ENCODE data around the gene CORO2A. TPM values are rescaled to one million over a fixed set of nuclear protein-coding genes. Genes with fewer than 3 reads are reported as not detected.

The CORO2A gene
- total RNA-seq, 1 experiment from 2014 or later, result 32.5 TPM

GRCh38 chr9:98150721-98151120, 41.7 kb downstream of the CORO2A start:
- no peak for TF ChIP-seq GRHL2 (CRISPR knock-in tag; IDR thresholded peaks at IDR 0.05; ENCODE audit: insufficient replicate concordance, severe bottlenecking)
- TF ChIP-seq ERG (CRISPR knock-in tag; IDR thresholded peaks at IDR 0.05), result no peak
- no peak for TF ChIP-seq PRRX2 (CRISPR knock-in tag; IDR thresholded peaks at IDR 0.05)
- no peak for TF ChIP-seq STAT6 (CRISPR knock-in tag; conservative IDR thresholded peaks at IDR 0.05; ENCODE audit: low read depth)
- TF ChIP-seq ATF1 (CRISPR knock-in tag; IDR thresholded peaks at IDR 0.05), result no peak
- TF ChIP-seq TEAD1 (CRISPR knock-in tag; IDR thresholded peaks at IDR 0.05), result no peak
- TF ChIP-seq TCF7 (CRISPR knock-in tag; IDR thresholded peaks at IDR 0.05; ENCODE audit: low read depth), result no peak
- TF ChIP-seq OVOL2 (CRISPR knock-in tag; IDR thresholded peaks at IDR 0.05; ENCODE audit: borderline replicate concordance), result no peak
- TF ChIP-seq CREM (CRISPR knock-in tag; IDR thresholded peaks at IDR 0.05), result no peak
- TF ChIP-seq NFE2L1 (CRISPR knock-in tag; IDR thresholded peaks at IDR 0.05), result no peak
- no peak for TF ChIP-seq ZNF232 (CRISPR knock-in tag; IDR thresholded peaks at IDR 0.05)
- no peak for TF ChIP-seq RELA (CRISPR knock-in tag; IDR thresholded peaks at IDR 0.05; ENCODE audit: borderline replicate concordance)
- no peak for TF ChIP-seq ZBTB43 (CRISPR knock-in tag; IDR thresholded peaks at IDR 0.05)
- no peak for TF ChIP-seq ZMAT4 (CRISPR knock-in tag; IDR thresholded peaks at IDR 0.05)
- no peak for TF ChIP-seq AR (CRISPR knock-in tag; IDR thresholded peaks at IDR 0.05)
- no peak for TF ChIP-seq SMAD3 (CRISPR knock-in tag; IDR thresholded peaks at IDR 0.05; ENCODE audit: borderline replicate concordance)
- no peak for TF ChIP-seq ZNF263 (CRISPR knock-in tag; IDR thresholded peaks at IDR 0.05; ENCODE audit: low read depth)
- no peak for TF ChIP-seq ARID4B (CRISPR knock-in tag; IDR thresholded peaks at IDR 0.05; ENCODE audit: borderline replicate concordance)
- H3K9me3 Mint-ChIP-seq, result no peaks in the 10 kb centered on the region
- no peak for ATAC-seq
- peaks cover 24% of the 10 kb centered on the region for H3K36me3 Mint-ChIP-seq
- CTCF ChIA-PET, result no interaction called here
- no peaks in the 10 kb centered on the region for H3K4me1 Mint-ChIP-seq
- H3K27ac Mint-ChIP-seq, result peak overlapping the region; percentile 1; the same call in 1 of the 2 replicates
- POLR2A ChIA-PET, result no interaction called here
- DNase-seq (ENCODE audit: low spot score), result no peak
- no peaks in the 10 kb centered on the region for H3K27me3 Mint-ChIP-seq (ENCODE audit: low read depth)
- no peak overlapping the region for H3K4me3 Mint-ChIP-seq
